ENCODE data around the gene HLA-DOA.

HLA-DOA gene

DNA sequence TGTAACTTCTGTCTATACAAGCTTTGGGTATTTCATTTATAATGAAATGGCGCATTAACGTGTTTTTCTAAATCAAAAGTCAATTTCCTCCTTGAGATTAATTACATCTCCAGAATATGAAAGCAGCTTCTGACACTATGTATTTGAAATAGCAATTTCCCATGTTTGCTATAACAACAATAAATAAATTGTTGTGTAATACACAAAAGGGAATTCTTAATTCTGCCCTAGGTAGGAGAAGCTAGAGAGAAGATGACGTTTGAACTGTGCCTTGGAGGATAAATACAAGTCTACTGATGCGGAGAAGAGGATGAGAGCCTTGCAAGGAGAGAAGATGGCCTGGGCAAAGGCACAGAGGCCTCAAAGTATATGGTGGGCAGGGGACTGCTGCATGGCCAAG, 7.6 kb upstream of the HLA-DOA start:
- no peaks in the 10 kb centered on the region for H3K9me3 ChIP-seq (ENCODE audit: control insufficient read depth, insufficient read depth, low read depth, low read length)
- TF ChIP-seq ZNF654 (tag by site-specific recombination; IDR thresholded peaks at IDR 0.05; ENCODE audit: low read depth) (no peak), YY2 (tag by site-specific recombination; IDR thresholded peaks at IDR 0.05) (no peak), ZNF18 (tag by site-specific recombination; IDR thresholded peaks at IDR 0.05) (no peak), ZBTB7A (tag by site-specific recombination; IDR thresholded peaks at IDR 0.05; ENCODE audit: low read depth) (no peak), SCRT1 (tag by site-specific recombination; IDR thresholded peaks at IDR 0.05; ENCODE audit: borderline replicate concordance) (no peak), ZNF239 (tag by site-specific recombination; IDR thresholded peaks at IDR 0.05) (no peak), ZNF747 (tag by site-specific recombination; IDR thresholded peaks at IDR 0.05) (no peak), ZNF580 (tag by site-specific recombination; IDR thresholded peaks at IDR 0.05) (no peak), ZNF19 (tag by site-specific recombination; IDR thresholded peaks at IDR 0.05; ENCODE audit: low read depth) (no peak), ZNF280C (tag by site-specific recombination; IDR thresholded peaks at IDR 0.05) (no peak), GLI2 (tag by site-specific recombination; IDR thresholded peaks at IDR 0.05; ENCODE audit: borderline replicate concordance, low read depth) (no peak), ZNF701 (tag by site-specific recombination; IDR thresholded peaks at IDR 0.05) (no peak)
- no peak overlapping the region for H3K27ac ChIP-seq (ENCODE audit: extremely low read depth, low read depth, low read length)
- H3K4me3 ChIP-seq (ENCODE audit: low read depth, low read length), result no peak overlapping the region
- CTCF ChIA-PET, result interaction anchor here (0.5 to 6.5 kb wide), 16 partner anchors 16 to 231 kb away, joined by 3 to 59 read pairs (median 5); partner anchors contain the start of gene HLA-DMA
- POLR2A ChIA-PET, result interaction anchor here (1.3 kb wide), 1 partner anchor 63 kb away, joined by 3 read pairs; no protein-coding TSS in a partner anchor
- no peaks in the 10 kb centered on the region for H3K36me3 ChIP-seq (ENCODE audit: control insufficient read depth in 2 of 2, insufficient read depth in 1 of 2, low read length in 2 of 2)
- H3K4me1 ChIP-seq (ENCODE audit: control insufficient read depth, insufficient read depth, low read length), result no peaks in the 10 kb centered on the region

- Histone ChIP-seq H3K4me3 (ENCODE audit: low read depth, low read length) (no peak overlapping the region), H3K9me3 (ENCODE audit: control insufficient read depth, insufficient read depth, low read depth, low read length) (no peaks in the 10 kb centered on the region), H3K36me3 (ENCODE audit: control insufficient read depth in 2 of 2, insufficient read depth in 1 of 2, low read length in 2 of 2) (no peaks in the 10 kb centered on the region), H3K27ac (ENCODE audit: extremely low read depth, low read depth, low read length) (no peak overlapping the region), H3K4me1 (ENCODE audit: control insufficient read depth, insufficient read depth, low read length) (no peaks in the 10 kb centered on the region)
- no peak for TF ChIP-seq KLF9 (tag by site-specific recombination; IDR thresholded peaks at IDR 0.05; ENCODE audit: low read depth)
- TF ChIP-seq FEZF1 (tag by site-specific recombination; IDR thresholded peaks at IDR 0.05), result no peak
- TF ChIP-seq ZNF391 (tag by site-specific recombination; IDR thresholded peaks at IDR 0.05; ENCODE audit: borderline replicate concordance, low read depth), result no peak
- TF ChIP-seq ZNF2 (tag by site-specific recombination; IDR thresholded peaks at IDR 0.05), result no peak
- TF ChIP-seq ZBTB48 (tag by site-specific recombination; IDR thresholded peaks at IDR 0.05), result no peak
- TF ChIP-seq ZNF600 (tag by site-specific recombination; IDR thresholded peaks at IDR 0.05), result no peak
- ChIA-PET POLR2A (interaction anchor here (1.3 to 1.5 kb wide), 2 partner anchors 44 to 64 kb away, joined by 3 to 4 read pairs; no protein-coding TSS in a partner anchor), CTCF (interaction anchor here (0.5 to 8.8 kb wide), 31 partner anchors 9 to 348 kb away, joined by 3 to 106 read pairs (median 5); partner anchors contain the start of gene TAP2)
Observed at GRCh38 chr6:33015798-33016197, 6.4 kb upstream of the HLA-DOA start.
